Measurements from ENCODE around the gene MRGPRD.

The MRGPRD gene

DNA sequence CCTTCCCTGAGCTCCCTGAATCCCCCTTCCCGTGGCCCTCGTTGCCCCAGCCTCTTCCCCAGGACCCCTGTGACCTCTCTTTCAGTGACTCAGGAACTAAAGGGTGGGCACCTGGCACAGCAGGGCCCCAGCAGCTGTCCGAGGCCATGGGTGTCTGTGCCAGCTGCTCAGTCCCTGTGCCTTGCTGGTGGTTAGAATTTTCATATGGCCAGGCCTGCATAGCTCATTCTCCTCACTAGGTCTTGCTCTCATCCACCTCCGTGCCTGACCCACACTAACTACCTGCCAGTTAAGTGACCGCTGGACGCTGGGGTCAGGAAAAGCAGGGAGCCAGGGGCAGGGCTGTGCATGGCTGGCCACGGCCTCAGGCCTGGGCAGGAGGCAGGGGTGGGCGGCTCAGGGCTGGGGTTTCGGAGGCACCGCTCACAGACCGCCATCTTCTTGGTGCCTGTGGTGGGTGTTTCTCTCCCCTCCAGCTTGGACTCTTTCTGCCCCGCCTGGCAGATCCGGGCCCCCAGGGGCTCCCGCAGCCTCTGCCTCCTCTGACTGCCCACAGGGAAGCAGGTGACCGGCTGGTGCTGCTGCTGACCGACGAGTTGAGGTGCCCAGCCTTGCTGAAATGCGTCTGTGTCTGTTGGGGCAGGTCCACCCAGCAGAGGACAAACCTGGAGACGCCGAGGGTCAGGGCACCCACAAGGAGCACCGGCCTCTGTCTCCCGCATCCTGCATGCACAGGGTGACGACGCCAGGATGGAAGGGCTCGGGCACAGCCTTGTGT is 20.3 kb downstream of the MRGPRD start:
- H3K27me3 ChIP-seq (ENCODE audit: control insufficient read depth, insufficient read depth, low read length) = no peaks in the 10 kb centered on the region
- no peaks in the 10 kb centered on the region for H3K36me3 ChIP-seq (ENCODE audit: control insufficient read depth, low read depth, low read length)
- no peak overlapping the region for H3K4me3 ChIP-seq (ENCODE audit: low read length)
- H3K27ac ChIP-seq (ENCODE audit: low read length) = no peak overlapping the region
- peaks cover 2% of the 10 kb centered on the region for H3K4me1 ChIP-seq (ENCODE audit: control insufficient read depth, low read depth, low read length)
- no peak overlapping the region for H3K9ac ChIP-seq (ENCODE audit: low read length)
- no peaks in the 10 kb centered on the region for H3K9me3 ChIP-seq (ENCODE audit: control insufficient read depth, low read depth, low read length)

DNA sequence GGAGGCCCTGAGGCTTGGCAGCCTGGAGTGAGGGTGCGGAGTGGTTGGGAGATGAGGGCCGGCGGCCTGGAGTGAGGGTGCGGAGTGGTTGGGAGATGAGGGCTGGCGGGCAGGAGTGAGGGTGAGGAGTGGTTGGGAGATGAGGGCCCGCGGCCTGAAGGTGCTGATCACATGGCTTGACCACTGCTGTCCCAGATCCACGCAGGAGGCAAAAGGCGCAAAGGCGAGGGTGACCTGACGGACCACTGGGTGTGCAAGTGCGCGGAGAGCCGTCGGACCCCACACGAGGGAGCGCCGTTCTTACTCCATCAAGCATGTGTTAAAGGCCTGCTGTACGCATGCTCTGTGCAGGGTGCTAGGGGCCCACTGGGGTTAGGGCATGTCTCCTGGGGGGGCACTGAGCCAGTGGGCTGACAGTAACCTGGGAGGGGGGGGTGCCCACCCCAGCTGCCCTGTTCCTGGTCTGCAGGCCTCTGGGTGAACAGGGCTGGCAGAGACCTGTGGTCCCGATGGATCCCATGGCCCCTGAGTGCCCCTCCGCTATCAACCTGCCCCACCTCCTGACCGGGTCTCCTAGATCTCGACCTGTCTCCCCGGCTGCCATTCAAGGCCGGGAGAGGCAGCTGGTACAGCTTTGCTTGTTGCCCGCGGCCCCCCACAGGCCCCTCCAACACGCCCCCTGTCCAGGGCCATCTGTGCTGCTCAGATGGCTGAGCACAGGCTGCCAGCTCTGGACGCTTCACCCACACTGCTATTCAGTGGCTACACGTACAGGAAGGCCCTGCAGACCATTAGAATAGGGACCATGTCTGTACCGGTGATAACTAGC is 21.1 kb downstream of the MRGPRD start:
- Histone ChIP-seq H3K4me3 (ENCODE audit: low read length) (no peak overlapping the region), H3K4me1 (ENCODE audit: control insufficient read depth, low read depth, low read length) (peaks cover 3% of the 10 kb centered on the region), H3K9ac (ENCODE audit: low read length) (no peak overlapping the region), H3K9me3 (ENCODE audit: control insufficient read depth, low read depth, low read length) (no peaks in the 10 kb centered on the region), H3K27me3 (ENCODE audit: control insufficient read depth, insufficient read depth, low read length) (no peaks in the 10 kb centered on the region), H3K27ac (ENCODE audit: low read length) (no peak overlapping the region), H3K36me3 (ENCODE audit: control insufficient read depth, low read depth, low read length) (no peaks in the 10 kb centered on the region)

DNA sequence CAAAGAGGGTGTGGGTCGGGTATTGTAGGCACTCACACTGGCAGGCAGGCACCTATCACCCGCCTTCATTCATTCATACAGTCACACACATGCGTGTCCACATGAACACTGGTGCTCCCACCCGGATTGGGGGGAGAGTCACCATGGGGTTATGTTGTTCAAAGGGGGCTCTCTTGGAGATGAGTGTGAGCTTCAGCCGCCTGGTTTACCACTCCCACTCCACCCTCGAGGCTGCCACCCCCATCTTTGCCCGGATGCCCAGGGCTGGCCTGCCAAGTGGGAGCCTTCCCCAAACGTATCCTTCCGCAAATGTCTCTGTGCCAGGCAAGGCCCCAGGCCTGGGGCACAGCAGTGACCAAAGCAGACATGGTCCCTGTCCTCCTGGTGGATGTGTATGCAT is 22.6 kb downstream of the MRGPRD start:
- Histone ChIP-seq H3K4me1 (ENCODE audit: control insufficient read depth, low read depth, low read length) (peaks cover 3% of the 10 kb centered on the region), H3K27me3 (ENCODE audit: control insufficient read depth, insufficient read depth, low read length) (no peaks in the 10 kb centered on the region), H3K27ac (ENCODE audit: low read length) (no peak overlapping the region), H3K4me3 (ENCODE audit: low read length) (no peak overlapping the region), H3K36me3 (ENCODE audit: control insufficient read depth, low read depth, low read length) (no peaks in the 10 kb centered on the region), H3K9me3 (ENCODE audit: control insufficient read depth, low read depth, low read length) (no peaks in the 10 kb centered on the region), H3K9ac (ENCODE audit: low read length) (no peak overlapping the region)

DNA sequence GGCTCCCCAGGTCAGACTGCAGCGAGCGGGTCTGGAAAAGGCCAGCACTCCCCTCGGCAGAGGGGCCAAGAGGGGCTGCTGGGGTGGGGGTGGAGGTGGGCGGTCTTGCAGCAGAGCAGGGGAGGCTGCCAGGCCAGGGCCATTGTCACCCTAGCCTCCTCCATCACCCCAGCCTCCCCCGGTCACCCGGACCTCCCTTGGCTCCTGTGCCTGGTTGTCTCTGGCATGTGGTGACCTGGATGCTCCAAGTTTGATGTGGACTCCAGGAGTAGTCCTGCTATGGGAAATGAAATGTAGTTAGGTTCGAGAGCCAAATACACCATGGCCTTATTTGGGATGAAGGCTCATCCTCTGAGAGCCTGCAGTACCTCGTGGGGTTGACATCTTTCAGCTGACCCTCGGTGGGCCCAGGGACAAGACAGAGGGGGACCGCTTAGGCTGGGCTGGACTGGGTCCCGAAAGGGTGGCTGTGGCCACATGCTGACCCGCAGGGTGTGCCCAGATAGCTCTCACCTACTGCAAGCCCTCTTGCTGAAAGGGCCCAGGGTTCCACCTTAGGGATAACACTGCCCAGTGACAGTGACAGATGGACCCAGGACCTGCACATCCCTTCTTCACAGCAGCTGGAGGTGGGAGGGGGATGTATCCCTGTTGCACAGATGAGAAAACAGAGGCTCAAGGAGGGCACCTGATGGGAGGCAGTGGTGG is 24.1 kb downstream of the MRGPRD start:
- Histone ChIP-seq H3K27me3 (ENCODE audit: control insufficient read depth, insufficient read depth, low read length) (no peaks in the 10 kb centered on the region), H3K4me3 (ENCODE audit: low read length) (no peak overlapping the region), H3K4me1 (ENCODE audit: control insufficient read depth, low read depth, low read length) (peaks cover 3% of the 10 kb centered on the region), H3K36me3 (ENCODE audit: control insufficient read depth, low read depth, low read length) (no peaks in the 10 kb centered on the region), H3K27ac (ENCODE audit: low read length) (no peak overlapping the region), H3K9me3 (ENCODE audit: control insufficient read depth, low read depth, low read length) (no peaks in the 10 kb centered on the region), H3K9ac (ENCODE audit: low read length) (no peak overlapping the region)

- Histone ChIP-seq H3K9ac (ENCODE audit: low read length) (no peak overlapping the region), H3K4me3 (ENCODE audit: low read length) (no peak overlapping the region), H3K27ac (ENCODE audit: low read length) (no peak overlapping the region), H3K36me3 (ENCODE audit: control insufficient read depth, low read depth, low read length) (no peaks in the 10 kb centered on the region), H3K27me3 (ENCODE audit: control insufficient read depth, insufficient read depth, low read length) (no peaks in the 10 kb centered on the region), H3K9me3 (ENCODE audit: control insufficient read depth, low read depth, low read length) (no peaks in the 10 kb centered on the region), H3K4me1 (ENCODE audit: control insufficient read depth, low read depth, low read length) (peaks cover 3% of the 10 kb centered on the region)
These were observed 24.6 kb downstream of the MRGPRD start for GRCh38 chr11:68956142-68956541.

- no peaks in the 10 kb centered on the region for H3K27me3 ChIP-seq (ENCODE audit: control insufficient read depth, insufficient read depth, low read length)
- no peaks in the 10 kb centered on the region for H3K9me3 ChIP-seq (ENCODE audit: control insufficient read depth, low read depth, low read length)
- no peak overlapping the region for H3K27ac ChIP-seq (ENCODE audit: low read length)
- no peaks in the 10 kb centered on the region for H3K36me3 ChIP-seq (ENCODE audit: control insufficient read depth, low read depth, low read length)
- H3K4me3 ChIP-seq (ENCODE audit: low read length) = no peak overlapping the region
- H3K9ac ChIP-seq (ENCODE audit: low read length) = no peak overlapping the region
- peaks cover 8% of the 10 kb centered on the region for H3K4me1 ChIP-seq (ENCODE audit: control insufficient read depth, low read depth, low read length)
These were observed 25.2 kb downstream of the MRGPRD start for GRCh38 chr11:68955607-68955958.

DNA sequence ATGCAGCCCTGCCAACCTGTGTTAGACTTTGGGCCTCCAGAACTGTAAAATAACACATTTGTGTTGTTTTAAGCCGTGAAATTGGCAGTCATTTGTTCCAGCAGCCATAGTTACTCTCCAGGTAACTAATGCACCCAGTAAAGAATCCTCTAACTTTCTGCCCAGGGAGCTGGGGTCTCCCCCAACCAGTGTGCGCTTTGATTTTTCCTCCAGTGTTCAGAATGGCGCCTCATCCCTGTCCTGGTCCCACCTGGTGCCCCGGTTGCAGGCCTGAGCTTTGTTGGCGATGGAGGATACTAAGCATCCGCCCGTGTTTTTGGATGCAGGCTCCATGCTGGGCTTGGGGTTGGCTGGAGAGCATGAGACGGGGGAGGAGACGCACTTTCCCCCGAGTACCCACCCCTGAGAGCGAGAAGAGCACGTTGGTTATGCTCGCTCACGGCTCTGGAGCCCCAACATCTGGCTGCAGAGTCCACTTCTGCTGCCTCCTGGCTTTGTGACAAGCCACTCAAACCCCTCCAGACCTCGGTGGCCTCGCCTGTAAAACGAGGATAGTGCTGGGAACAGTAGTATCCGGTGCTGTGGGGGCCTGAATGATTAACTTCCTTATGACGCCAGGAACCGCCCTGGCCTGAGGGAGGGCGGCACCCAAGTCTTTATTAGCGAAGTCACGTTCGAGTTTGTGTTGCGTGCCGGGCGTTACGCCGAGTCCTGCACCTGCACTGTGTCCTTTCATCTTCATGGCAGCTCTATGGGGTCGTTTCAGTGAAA is 25.8 kb downstream of the MRGPRD start:
- peaks cover 11% of the 10 kb centered on the region for H3K4me1 ChIP-seq (ENCODE audit: control insufficient read depth, low read depth, low read length)
- H3K9ac ChIP-seq (ENCODE audit: low read length) = no peak overlapping the region
- no peaks in the 10 kb centered on the region for H3K36me3 ChIP-seq (ENCODE audit: control insufficient read depth, low read depth, low read length)
- no peak overlapping the region for H3K4me3 ChIP-seq (ENCODE audit: low read length)
- no peak overlapping the region for H3K27ac ChIP-seq (ENCODE audit: low read length)
- H3K27me3 ChIP-seq (ENCODE audit: control insufficient read depth, insufficient read depth, low read length) = no peaks in the 10 kb centered on the region
- no peaks in the 10 kb centered on the region for H3K9me3 ChIP-seq (ENCODE audit: control insufficient read depth, low read depth, low read length)

GRCh38 chr11:68950762-68951161 is 30.0 kb downstream of the MRGPRD start:
- H3K9me3 ChIP-seq (ENCODE audit: control insufficient read depth, low read depth, low read length) = no peaks in the 10 kb centered on the region
- H3K9ac ChIP-seq (ENCODE audit: low read length) = no peak overlapping the region
- H3K4me3 ChIP-seq (ENCODE audit: low read length) = peak overlapping the region; percentile 21
- H3K27ac ChIP-seq (ENCODE audit: low read length) = no peak overlapping the region
- peaks cover 11% of the 10 kb centered on the region for H3K4me1 ChIP-seq (ENCODE audit: control insufficient read depth, low read depth, low read length)
- no peaks in the 10 kb centered on the region for H3K36me3 ChIP-seq (ENCODE audit: control insufficient read depth, low read depth, low read length)
- H3K27me3 ChIP-seq (ENCODE audit: control insufficient read depth, insufficient read depth, low read length) = no peaks in the 10 kb centered on the region

- Histone ChIP-seq H3K36me3 (ENCODE audit: control insufficient read depth, low read depth, low read length) (no peaks in the 10 kb centered on the region), H3K4me3 (ENCODE audit: low read length) (peak overlapping the region; percentile 21), H3K9ac (ENCODE audit: low read length) (no peak overlapping the region), H3K9me3 (ENCODE audit: control insufficient read depth, low read depth, low read length) (no peaks in the 10 kb centered on the region), H3K4me1 (ENCODE audit: control insufficient read depth, low read depth, low read length) (peaks cover 8% of the 10 kb centered on the region), H3K27ac (ENCODE audit: low read length) (no peak overlapping the region), H3K27me3 (ENCODE audit: control insufficient read depth, insufficient read depth, low read length) (no peaks in the 10 kb centered on the region)
These were observed 30.5 kb downstream of the MRGPRD start for GRCh38 chr11:68950270-68950669.

DNA sequence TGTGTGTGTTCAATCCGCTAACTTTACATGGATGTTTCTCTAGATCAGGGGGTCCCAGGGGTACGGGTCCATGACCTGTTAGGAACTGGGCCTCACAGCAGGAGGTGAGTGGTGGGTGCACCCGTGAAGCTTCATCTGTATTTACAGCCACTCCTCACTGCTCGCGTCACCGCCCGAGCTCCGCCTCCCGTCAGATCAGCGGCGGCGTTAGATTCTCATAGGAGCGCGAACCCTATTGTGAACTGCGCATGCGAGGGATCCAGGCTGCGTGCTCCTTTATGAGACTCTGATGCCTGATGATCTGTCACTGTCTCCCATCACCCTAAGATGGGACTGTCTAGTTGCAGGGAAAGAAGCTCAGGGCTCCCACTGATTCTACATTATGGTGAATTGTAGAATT is 31.9 kb downstream of the MRGPRD start:
- Histone ChIP-seq H3K9me3 (ENCODE audit: control insufficient read depth, low read depth, low read length) (no peaks in the 10 kb centered on the region), H3K36me3 (ENCODE audit: control insufficient read depth, low read depth, low read length) (no peaks in the 10 kb centered on the region), H3K27me3 (ENCODE audit: control insufficient read depth, insufficient read depth, low read length) (no peaks in the 10 kb centered on the region), H3K27ac (ENCODE audit: low read length) (no peak overlapping the region), H3K9ac (ENCODE audit: low read length) (no peak overlapping the region), H3K4me3 (ENCODE audit: low read length) (no peak overlapping the region), H3K4me1 (ENCODE audit: control insufficient read depth, low read depth, low read length) (peaks cover 8% of the 10 kb centered on the region)

GRCh38 chr11:68948496-68948895 is 32.3 kb downstream of the MRGPRD start:
- Histone ChIP-seq H3K27ac (ENCODE audit: low read length) (no peak overlapping the region), H3K36me3 (ENCODE audit: control insufficient read depth, low read depth, low read length) (no peaks in the 10 kb centered on the region), H3K9me3 (ENCODE audit: control insufficient read depth, low read depth, low read length) (no peaks in the 10 kb centered on the region), H3K4me3 (ENCODE audit: low read length) (no peak overlapping the region), H3K4me1 (ENCODE audit: control insufficient read depth, low read depth, low read length) (peaks cover 8% of the 10 kb centered on the region), H3K27me3 (ENCODE audit: control insufficient read depth, insufficient read depth, low read length) (no peaks in the 10 kb centered on the region), H3K9ac (ENCODE audit: low read length) (no peak overlapping the region)
